RWPE2 (cell line): Measurements from ENCODE around the gene SOX14.

Experiments
- ATAC-seq: fragments of 200-7000 bp; cut with Tn5 transposase; 3 replicates; pipeline ENCODE4 v1.9.1; 2021; ENCODE audit warnings: low read depth
- DNase-seq: peaks from one replicate; pipeline ENCODE4 v3.0.0-alpha.2; 2020; ENCODE audit warnings: low spot score
- H3K27ac ChIP-seq: fragments of 450-650 bp; 2 replicates; pipeline ENCODE4 v1.5.1; 2017; ENCODE audit warnings: mild to moderate bottlenecking; ENCODE audit not compliant: poor library complexity, severe bottlenecking
- H3K27me3 ChIP-seq: fragments of 250-450 bp; sonication (Bioruptor Pico); 2 replicates; pipeline ENCODE4 v1.5.1; 2021; ENCODE audit warnings: mild to moderate bottlenecking, moderate library complexity; ENCODE audit not compliant: insufficient read depth, poor library complexity, severe bottlenecking
- H3K36me3 ChIP-seq: fragments of 250-450 bp; sonication (Bioruptor Pico); 2 replicates; pipeline ENCODE4 v1.5.1; 2020; ENCODE audit warnings: low read depth, mild to moderate bottlenecking, moderate library complexity
- H3K4me1 ChIP-seq: fragments of 250-450 bp; sonication (Bioruptor Pico); 2 replicates; pipeline ENCODE4 v1.5.1; 2021; ENCODE audit warnings: mild to moderate bottlenecking, moderate library complexity; ENCODE audit not compliant: insufficient read depth, poor library complexity, severe bottlenecking
- H3K4me3 ChIP-seq: fragments of 250-450 bp; sonication (Bioruptor Pico); 2 replicates; pipeline ENCODE4 v1.5.1; 2021; ENCODE audit warnings: mild to moderate bottlenecking, moderate library complexity; ENCODE audit not compliant: severe bottlenecking
- H3K9me3 ChIP-seq: fragments of 250-450 bp; sonication (Bioruptor Pico); 2 replicates; pipeline ENCODE4 v1.5.1; 2021; ENCODE audit warnings: mild to moderate bottlenecking, moderate library complexity; ENCODE audit not compliant: severe bottlenecking
- TF ChIP-seq, protein P1 (sequence below): fragments of 450-650 bp; IDR thresholded peaks from one replicate; pipeline ENCODE4 v1.5.1; 2017; ENCODE audit warnings: mild to moderate bottlenecking, moderate library complexity; ENCODE audit not compliant: poor library complexity, severe bottlenecking

Gene SOX14

DNA sequence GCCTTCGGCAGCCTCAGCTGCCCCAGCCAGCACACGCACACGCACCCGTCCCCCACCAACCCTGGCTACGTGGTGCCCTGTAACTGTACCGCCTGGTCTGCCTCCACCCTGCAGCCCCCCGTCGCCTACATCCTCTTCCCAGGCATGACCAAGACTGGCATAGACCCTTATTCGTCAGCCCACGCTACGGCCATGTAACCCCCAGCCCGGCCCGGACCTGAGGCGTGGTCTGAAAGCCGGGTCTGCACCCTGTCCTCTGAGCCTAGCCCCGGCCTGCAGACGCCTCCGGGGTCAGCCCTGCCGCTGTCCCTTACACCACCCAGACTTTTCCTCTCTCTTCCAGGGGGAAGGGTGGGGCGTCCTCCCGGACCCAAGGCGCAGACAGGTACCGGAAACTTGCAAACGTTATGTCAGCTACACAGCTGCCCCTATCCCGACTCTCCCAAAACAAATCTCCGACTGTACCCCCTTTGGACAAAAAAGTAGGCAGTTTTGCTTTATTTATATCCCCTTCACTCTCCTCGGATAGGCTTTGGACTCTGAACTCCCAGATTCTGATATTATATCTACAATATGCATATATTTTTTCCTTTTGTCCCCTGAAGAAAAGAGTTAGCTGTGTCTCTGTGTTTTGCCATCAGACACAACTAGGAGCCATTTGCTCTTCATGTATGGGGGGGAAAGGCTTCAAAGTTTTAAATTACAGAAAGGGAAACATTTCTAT, 1.4 kb downstream of the SOX14 start:
- Histone ChIP-seq H3K9me3 (no peaks in the 10 kb centered on the region), H3K4me1 (no peaks in the 10 kb centered on the region), H3K36me3 (no peaks in the 10 kb centered on the region), H3K4me3 (no peak overlapping the region), H3K27me3 (peaks cover 100% of the 10 kb centered on the region), H3K27ac (no peak overlapping the region)
- DNase-seq (no peak), ATAC-seq (no peak)
- TF ChIP-seq, protein P1, sequence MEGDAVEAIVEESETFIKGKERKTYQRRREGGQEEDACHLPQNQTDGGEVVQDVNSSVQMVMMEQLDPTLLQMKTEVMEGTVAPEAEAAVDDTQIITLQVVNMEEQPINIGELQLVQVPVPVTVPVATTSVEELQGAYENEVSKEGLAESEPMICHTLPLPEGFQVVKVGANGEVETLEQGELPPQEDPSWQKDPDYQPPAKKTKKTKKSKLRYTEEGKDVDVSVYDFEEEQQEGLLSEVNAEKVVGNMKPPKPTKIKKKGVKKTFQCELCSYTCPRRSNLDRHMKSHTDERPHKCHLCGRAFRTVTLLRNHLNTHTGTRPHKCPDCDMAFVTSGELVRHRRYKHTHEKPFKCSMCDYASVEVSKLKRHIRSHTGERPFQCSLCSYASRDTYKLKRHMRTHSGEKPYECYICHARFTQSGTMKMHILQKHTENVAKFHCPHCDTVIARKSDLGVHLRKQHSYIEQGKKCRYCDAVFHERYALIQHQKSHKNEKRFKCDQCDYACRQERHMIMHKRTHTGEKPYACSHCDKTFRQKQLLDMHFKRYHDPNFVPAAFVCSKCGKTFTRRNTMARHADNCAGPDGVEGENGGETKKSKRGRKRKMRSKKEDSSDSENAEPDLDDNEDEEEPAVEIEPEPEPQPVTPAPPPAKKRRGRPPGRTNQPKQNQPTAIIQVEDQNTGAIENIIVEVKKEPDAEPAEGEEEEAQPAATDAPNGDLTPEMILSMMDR: no peak

DNA sequence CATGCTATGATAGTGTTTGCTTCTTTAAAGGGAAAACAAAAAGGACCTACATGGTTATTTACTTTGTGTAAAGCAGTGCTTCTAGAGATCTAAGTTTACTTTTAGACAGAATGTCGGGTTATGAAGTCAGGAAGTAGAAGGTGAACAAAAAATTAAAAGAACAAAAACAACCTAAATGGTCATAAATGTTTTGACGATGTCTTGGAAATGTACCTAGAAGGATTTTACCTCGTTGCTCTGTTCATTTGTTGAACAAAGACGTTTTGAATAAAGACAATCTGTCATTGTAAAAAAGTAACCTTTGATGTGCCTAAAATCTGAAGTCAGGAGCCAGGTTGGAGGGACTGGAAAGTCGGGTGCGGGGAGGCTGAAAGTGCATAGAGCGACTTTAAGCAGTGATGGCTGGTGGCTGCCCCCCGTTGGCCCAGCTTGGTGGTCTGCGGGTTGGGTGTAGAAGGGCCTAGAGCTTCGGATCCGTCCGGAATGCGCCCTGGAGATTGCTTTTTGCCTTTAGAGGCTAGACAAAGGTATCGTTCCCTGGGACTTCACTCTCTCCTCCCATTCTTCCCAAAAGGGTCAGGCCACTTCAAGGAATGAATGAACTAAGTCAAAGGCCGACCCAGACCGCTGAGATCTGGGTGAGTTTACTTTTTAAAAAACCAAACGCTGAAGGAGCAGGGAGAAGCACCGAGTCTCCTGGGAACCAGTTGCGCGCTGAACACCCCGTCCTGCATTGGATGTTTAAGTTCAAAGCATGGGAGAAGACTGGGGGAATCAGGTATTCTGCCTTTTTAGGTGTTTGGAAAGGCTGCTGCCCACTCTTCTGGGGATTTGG, 2.1 kb downstream of the SOX14 start:
- no peak overlapping the region for H3K27ac ChIP-seq
- no peaks in the 10 kb centered on the region for H3K9me3 ChIP-seq
- ATAC-seq (no peak), DNase-seq (no peak)
- no peaks in the 10 kb centered on the region for H3K36me3 ChIP-seq
- no peaks in the 10 kb centered on the region for H3K4me1 ChIP-seq
- no peak overlapping the region for H3K4me3 ChIP-seq
- peaks cover 100% of the 10 kb centered on the region for H3K27me3 ChIP-seq
- TF ChIP-seq, protein P1: no peak

DNA sequence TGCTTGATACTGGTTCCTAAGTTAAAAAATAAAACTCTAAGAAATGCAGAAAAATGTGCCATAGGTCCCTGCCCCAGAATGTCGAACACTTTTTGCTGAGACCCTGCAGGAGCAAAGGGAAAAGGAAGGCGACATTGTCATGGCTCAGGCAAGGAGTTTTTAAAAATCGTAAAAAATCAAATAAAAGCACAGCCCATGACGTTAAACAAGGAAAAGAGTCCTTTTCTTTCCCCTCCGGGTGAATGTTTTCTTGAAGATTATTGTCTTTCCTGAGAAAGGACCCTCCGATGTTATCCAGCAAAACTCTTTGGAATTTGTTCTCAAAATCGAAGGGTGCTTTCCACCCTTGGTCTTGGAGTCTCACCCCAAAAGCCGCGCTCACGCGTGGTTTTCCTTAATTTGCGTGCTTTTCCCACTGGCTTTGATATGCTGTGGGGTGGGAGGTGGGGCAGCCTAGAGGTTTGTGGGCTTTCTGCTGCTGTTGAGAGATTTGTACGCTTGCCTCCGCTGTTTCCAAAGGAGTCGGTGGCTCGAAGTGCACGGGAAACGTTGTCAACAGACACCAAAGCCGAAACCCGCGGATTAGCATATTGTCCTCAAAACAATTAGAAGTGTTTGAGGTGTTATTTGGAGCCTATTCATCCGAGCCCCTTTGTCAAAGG, 2.9 kb downstream of the SOX14 start:
- Histone ChIP-seq H3K27me3 (peaks cover 100% of the 10 kb centered on the region), H3K36me3 (no peaks in the 10 kb centered on the region), H3K9me3 (no peaks in the 10 kb centered on the region), H3K4me1 (no peaks in the 10 kb centered on the region), H3K27ac (no peak overlapping the region), H3K4me3 (no peak overlapping the region)
- TF ChIP-seq, protein P1: no peak
- DNase-seq (no peak), ATAC-seq (no peak)

DNA sequence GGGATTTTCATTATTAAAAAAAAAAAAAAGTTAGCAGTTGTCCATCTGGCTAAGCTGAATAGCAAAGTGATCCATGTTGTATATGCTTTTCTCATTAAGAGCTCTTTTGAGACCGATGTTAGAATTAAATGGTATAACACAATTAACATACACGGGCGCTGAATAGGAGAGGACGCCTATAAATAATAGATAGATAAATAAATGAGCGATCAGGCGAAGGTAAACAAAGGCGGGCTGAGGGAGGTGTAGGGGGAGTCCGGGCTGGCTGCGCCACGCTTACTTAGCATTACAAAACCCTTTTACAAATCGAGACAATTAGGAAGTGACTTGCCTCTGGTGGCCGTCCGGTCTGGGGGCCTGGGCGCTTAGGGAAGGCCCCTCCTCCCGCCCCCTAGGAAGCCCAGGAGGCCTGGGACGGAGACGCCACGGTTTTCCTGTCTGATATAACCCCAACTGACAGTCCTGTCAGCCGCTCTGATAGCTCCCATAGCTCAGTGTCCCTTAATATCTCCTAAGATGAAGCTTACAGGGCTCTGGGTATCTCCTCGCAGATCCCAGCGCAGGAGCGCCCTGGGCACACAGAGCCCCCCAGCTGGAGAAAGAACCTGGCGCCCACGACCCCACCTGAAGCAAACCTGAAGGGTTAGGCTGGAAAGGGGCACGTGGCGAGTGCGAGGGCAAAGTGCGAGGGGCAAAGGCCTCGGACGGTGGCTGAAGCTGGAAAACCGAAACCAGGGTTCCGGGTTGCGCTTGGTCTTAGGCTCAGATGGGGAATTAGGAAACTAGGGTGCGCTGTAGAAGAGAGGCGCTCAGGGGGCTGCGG, 3.6 kb downstream of the SOX14 start:
- Histone ChIP-seq H3K27ac (no peak overlapping the region), H3K9me3 (no peaks in the 10 kb centered on the region), H3K4me1 (no peaks in the 10 kb centered on the region), H3K27me3 (peaks cover 100% of the 10 kb centered on the region), H3K36me3 (no peaks in the 10 kb centered on the region), H3K4me3 (peak overlapping the region; percentile 5)
- ATAC-seq: peak; percentile 32; the same call in 1 of the 3 replicates
- TF ChIP-seq, protein P1: no peak
- DNase-seq: no peak
